Measurements from ENCODE around the gene ETV1. TPM values are rescaled to one million over a fixed set of nuclear protein-coding genes. Genes with fewer than 3 reads are reported as not detected.

The ETV1 gene
- total and polyA plus RNA-seq, 9 of the 15 experiments (the other 6 are each of a cell fraction or from before 2014, with no cell fraction given): 7.2 to 27.4 (median 14.0) TPM

GRCh38 chr7:14001139-14001538 is 11.7 kb upstream of the ETV1 start:
- CTCF ChIA-PET (ENCODE audit: low intra/inter-chr PET ratio): no interaction called here
- BruUV-seq (replicated peaks): no TSS peak
- TF ChIP-seq ELF4 (CRISPR knock-in tag; IDR thresholded peaks at IDR 0.05) (0 out of 2 replicates have a peak, but pooled peaks have one; percentile 7), CHD7 (IDR thresholded peaks at IDR 0.05; ENCODE audit: low read depth, low read length) (no peak), ZNF311 (CRISPR knock-in tag; IDR thresholded peaks at IDR 0.05) (peak; percentile 94), PTTG1 (tag; IDR thresholded peaks at IDR 0.05; ENCODE audit: low read depth) (peak; percentile 97), SMAD1 (IDR thresholded peaks at IDR 0.05; ENCODE audit: low read depth, low read length, partially characterized antibody) (no peak), OTX1 (CRISPR knock-in tag; IDR thresholded peaks at IDR 0.05) (peak; percentile 72; the same call in 1 of the 2 replicates), KLF6 (CRISPR knock-in tag; IDR thresholded peaks at IDR 0.05; ENCODE audit: borderline replicate concordance) (peak; percentile 96), SMAD4 (CRISPR knock-in tag; conservative IDR thresholded peaks at IDR 0.05) (peak; percentile 87)
- TF ChIP-seq, protein P1, sequence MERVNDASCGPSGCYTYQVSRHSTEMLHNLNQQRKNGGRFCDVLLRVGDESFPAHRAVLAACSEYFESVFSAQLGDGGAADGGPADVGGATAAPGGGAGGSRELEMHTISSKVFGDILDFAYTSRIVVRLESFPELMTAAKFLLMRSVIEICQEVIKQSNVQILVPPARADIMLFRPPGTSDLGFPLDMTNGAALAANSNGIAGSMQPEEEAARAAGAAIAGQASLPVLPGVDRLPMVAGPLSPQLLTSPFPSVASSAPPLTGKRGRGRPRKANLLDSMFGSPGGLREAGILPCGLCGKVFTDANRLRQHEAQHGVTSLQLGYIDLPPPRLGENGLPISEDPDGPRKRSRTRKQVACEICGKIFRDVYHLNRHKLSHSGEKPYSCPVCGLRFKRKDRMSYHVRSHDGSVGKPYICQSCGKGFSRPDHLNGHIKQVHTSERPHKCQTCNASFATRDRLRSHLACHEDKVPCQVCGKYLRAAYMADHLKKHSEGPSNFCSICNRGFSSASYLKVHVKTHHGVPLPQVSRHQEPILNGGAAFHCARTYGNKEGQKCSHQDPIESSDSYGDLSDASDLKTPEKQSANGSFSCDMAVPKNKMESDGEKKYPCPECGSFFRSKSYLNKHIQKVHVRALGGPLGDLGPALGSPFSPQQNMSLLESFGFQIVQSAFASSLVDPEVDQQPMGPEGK (CRISPR knock-in tag; IDR thresholded peaks at IDR 0.05; ENCODE audit: borderline replicate concordance): peak; percentile 59; the same call in 1 of the 2 replicates

More at GRCh38 chr7:14001139-14001538, 11.7 kb upstream of the ETV1 start:
- H3K79me2 ChIP-seq (ENCODE audit: control insufficient read depth, insufficient read depth, low read length): peaks cover 30% of the 10 kb centered on the region
- no peaks in the 10 kb centered on the region for H3K9me1 ChIP-seq (ENCODE audit: control insufficient read depth, insufficient read depth, low read length)
- H3K4me3 ChIP-seq: no peak overlapping the region
- H3K27me3 ChIP-seq (ENCODE audit: control insufficient read depth in 2 of 2, insufficient read depth in 2 of 2, low read length in 2 of 2): no peaks in the 10 kb centered on the region
- no peak overlapping the region; the same call in 1 of the 2 replicates for H2AFZ ChIP-seq (ENCODE audit: low read depth, low read length)
- no peak overlapping the region for H3K27ac ChIP-seq (ENCODE audit: extremely low read depth, low read depth, low read length)
- WGBS (ENCODE audit: insufficient coverage, low coverage, missing lambda C conversion rate): 59% methylated on average over 3 of the region's 3 CpGs
- no peak overlapping the region for H3K4me2 ChIP-seq (ENCODE audit: insufficient read depth, low read length)
- H4K20me1 ChIP-seq (replicated peaks; ENCODE audit: control insufficient read depth, insufficient read depth, low read length): no peaks in the 10 kb centered on the region
- POLR2A ChIA-PET: interaction anchor here (0.7 to 1.4 kb wide), 2 partner anchors 9 to 15 kb away, joined by 3 to 10 read pairs; no protein-coding TSS in a partner anchor
- H3K4me1 ChIP-seq (replicated peaks in 1 of 2; ENCODE audit: control insufficient read depth in 2 of 2, insufficient read depth in 2 of 2, low read length in 2 of 2): peaks cover 0 to 3% of the 10 kb centered on the region in 2 experiments; a peak in 2 of 5 replicates
- in situ Hi-C loops (cut with MboI) (no loop called here), intact Hi-C loops (cut with micrococcal nuclease) (no loop called here)
- no peak overlapping the region for H3K9ac ChIP-seq (ENCODE audit: insufficient read depth in 1 of 2, low read depth in 2 of 2, low read length in 2 of 2)
- H3K9me3 ChIP-seq (replicated peaks; ENCODE audit: control insufficient read depth, insufficient read depth, low read depth, low read length): no peaks in the 10 kb centered on the region
- DNase-seq (ENCODE audit: extremely low read depth in 1 of 4, low spot score in 3 of 4) (no peak), FAIRE-seq (no peak), ATAC-seq (no peak)
- H3K36me3 ChIP-seq (ENCODE audit: control insufficient read depth, insufficient read depth, low read length): peaks cover 7% of the 10 kb centered on the region; the same call in 2 of the 3 replicates
